SK-N-SH (cell line): ENCODE results near the gene BCL11B. TPM values are rescaled to one million over a fixed set of nuclear protein-coding genes. Genes with fewer than 3 reads are reported as not detected.

ENCODE experiments used
- CTCF ChIA-PET: fragments of 300-600, 350-600 bp; formaldehyde crosslinking; extraction: SDS; loops from one replicate; lab custom pipeline; 2021; lab: Yijun Ruan, JAX
- POLR2A ChIA-PET: fragments of 350-600 bp; sonication (Branson Sonifier 250); formaldehyde crosslinking; extraction: SDS; loops from one replicate; lab custom pipeline; 2020; ENCODE audit warnings: antibody characterized with exemption, inconsistent platforms; lab: Yijun Ruan, JAX
- DNase-seq: peaks from one replicate; pipeline ENCODE4 v3.0.0; 2012
- H2AFZ ChIP-seq: fragments of 200-600 bp; sonication (generic); 2 replicates; pipeline ENCODE4 v1.8.1; 2016; ENCODE audit warnings: antibody characterized with exemption, mild to moderate bottlenecking, low read depth
- H3F3A ChIP-seq: fragments of 200-600 bp; sonication (generic); replicated peaks from 2 replicates; pipeline ENCODE3; 2016; ENCODE audit warnings: antibody characterized with exemption, mild to moderate bottlenecking; ENCODE audit not compliant: insufficient read depth
- H3K27ac ChIP-seq, 2 experiments: fragments of 200-500 bp in 1 of 2; fragments of 200-600 bp in 1 of 2; sonication (Bioruptor generic) in 1 of 2; sonication (generic), shearing (Covaris generic) in 1 of 2; 2 replicates each; pipeline versions ENCODE4 v1.5.1 to v1.6.1; 2014 to 2016; ENCODE audit warnings: low read depth in 2 of 2, inconsistent platforms in 1 of 2, low read length in 1 of 2, mild to moderate bottlenecking in 1 of 2, mixed read lengths in 1 of 2
- H3K27me3 ChIP-seq: fragments of 200-600 bp; sonication (generic), shearing (Covaris generic); 2 replicates; pipeline ENCODE4 v1.6.1; 2016; ENCODE audit warnings: mixed run types; ENCODE audit not compliant: insufficient read depth
- H3K36me3 ChIP-seq, 2 experiments: fragments of 200-500 bp in 1 of 2; fragments of 200-600 bp in 1 of 2; sonication (Bioruptor generic) in 1 of 2; sonication (generic) in 1 of 2; replicated peaks in 1 of 2; 2 replicates each; pipeline versions ENCODE3 to v1.5.1; 2014 to 2016; ENCODE audit warnings: low read length in 1 of 2, mild to moderate bottlenecking in 1 of 2; ENCODE audit not compliant: insufficient read depth in 2 of 2, control insufficient read depth in 1 of 2
- H3K4me1 ChIP-seq, 2 experiments: fragments of 200-500 bp in 1 of 2; fragments of 200-600 bp in 1 of 2; sonication (Bioruptor generic) in 1 of 2; sonication (generic), shearing (Covaris generic) in 1 of 2; 2 replicates each; pipeline versions ENCODE4 v1.5.1 to v1.6.1; 2014 to 2016; ENCODE audit warnings: low read depth in 1 of 2, low read length in 1 of 2, mixed run types in 1 of 2; ENCODE audit not compliant: insufficient read depth in 2 of 2, control insufficient read depth in 1 of 2
- H3K4me2 ChIP-seq: fragments of 200-600 bp; sonication (generic), shearing (Covaris generic); 2 replicates; pipeline ENCODE4 v1.6.1; 2017; ENCODE audit warnings: mixed run types
- H3K4me3 ChIP-seq, 2 experiments: fragments of 200-500 bp in 1 of 2; fragments of 200-600 bp in 1 of 2; sonication (Bioruptor generic) in 1 of 2; sonication (generic), shearing (Covaris generic) in 1 of 2; 2 replicates each; pipeline versions ENCODE4 v1.5.1 to v1.8.1; 2014 to 2016; ENCODE audit warnings: low read depth in 2 of 2, inconsistent platforms in 1 of 2, low read length in 1 of 2, mild to moderate bottlenecking in 1 of 2, mixed read lengths in 1 of 2, moderate library complexity in 1 of 2
- H3K79me2 ChIP-seq: fragments of 200-600 bp; sonication (generic); 2 replicates; pipeline ENCODE4 v1.8.1; 2017; ENCODE audit warnings: mild to moderate bottlenecking; ENCODE audit not compliant: insufficient read depth
- H3K9ac ChIP-seq: fragments of 200-600 bp; sonication (generic); 2 replicates; pipeline ENCODE4 v1.6.1; 2017; ENCODE audit warnings: mixed run types
- H3K9me2 ChIP-seq: fragments of 200-600 bp; sonication (generic); 2 replicates; pipeline ENCODE4 v1.6.1; 2017; ENCODE audit warnings: mixed run types
- H3K9me3 ChIP-seq: fragments of 200-600 bp; sonication (generic); 2 replicates; pipeline ENCODE4 v1.6.1; 2017; ENCODE audit warnings: mixed run types, mild to moderate bottlenecking, moderate library complexity
- H4K20me1 ChIP-seq: fragments of 200-600 bp; sonication (generic); 2 replicates; pipeline ENCODE4 v1.6.1; 2017; ENCODE audit warnings: mild to moderate bottlenecking, mixed run types; ENCODE audit not compliant: insufficient read depth
- ELF1 ChIP-seq: IDR thresholded peaks from 2 replicates; pipeline ENCODE4 v1.4.0; 2012
- EP300 ChIP-seq, 2 experiments: IDR thresholded peaks; 2 replicates each; pipeline versions ENCODE4 v1.4.0 to v1.6.1; 2012; ENCODE audit warnings: borderline replicate concordance in 1 of 2, low read depth in 1 of 2, low read length in 1 of 2
- EZH2phosphoT487 ChIP-seq: fragments of 200-600 bp; sonication (generic); IDR thresholded peaks from 2 replicates; pipeline ENCODE4 v1.6.1; 2017; ENCODE audit warnings: low read depth, mixed run types, mild to moderate bottlenecking, antibody characterized with exemption, moderate library complexity, borderline replicate concordance
- FOXJ3 ChIP-seq: sonication (generic); formaldehyde crosslinking; IDR thresholded peaks from 2 replicates; pipeline ENCODE4 v1.5.1; 2020; ENCODE audit warnings: mild to moderate bottlenecking, missing genetic modification reagents
- GATA2 ChIP-seq: sonication (generic); formaldehyde crosslinking; IDR thresholded peaks from 2 replicates; pipeline ENCODE4 v1.5.0; 2020; ENCODE audit warnings: mild to moderate bottlenecking, missing genetic modification reagents
- JUND ChIP-seq: IDR thresholded peaks from 2 replicates; pipeline ENCODE4 v1.4.0; 2012
- MXI1 ChIP-seq: IDR thresholded peaks from 2 replicates; pipeline ENCODE4 v1.6.1; 2012; ENCODE audit warnings: mild to moderate bottlenecking, low read depth, low read length, improper control_type of control experiment
- NFIC ChIP-seq: IDR thresholded peaks from 2 replicates; pipeline ENCODE4 v1.4.0; 2012; ENCODE audit warnings: borderline replicate concordance
- NRF1 ChIP-seq: IDR thresholded peaks from 2 replicates; pipeline ENCODE4 v1.6.1; 2012; ENCODE audit warnings: low read depth, mild to moderate bottlenecking, low read length
- POLR2AphosphoS5 ChIP-seq: IDR thresholded peaks from 2 replicates; pipeline ENCODE4 v1.6.1; 2012; ENCODE audit warnings: low read depth, low read length
- RAD21 ChIP-seq: IDR thresholded peaks from 2 replicates; pipeline ENCODE4 v1.6.1; 2012; ENCODE audit warnings: mild to moderate bottlenecking, low read length
- RCOR1 ChIP-seq: fragments of 150-350 bp; IDR thresholded peaks from 2 replicates; pipeline ENCODE4 v1.6.1; 2017; ENCODE audit warnings: antibody characterized with exemption, low read length
- RFX5 ChIP-seq: IDR thresholded peaks from 2 replicates; pipeline ENCODE4 v1.6.1; 2012; ENCODE audit warnings: mild to moderate bottlenecking, improper control_type of control experiment, low read length
- RXRA ChIP-seq: IDR thresholded peaks from 2 replicates; pipeline ENCODE4 v1.4.0; 2012; ENCODE audit warnings: low read depth, mild to moderate bottlenecking, borderline replicate concordance
- SIN3A ChIP-seq: IDR thresholded peaks from 2 replicates; pipeline ENCODE4 v1.6.1; 2012; ENCODE audit warnings: low read depth, mild to moderate bottlenecking, low read length, moderate library complexity, borderline replicate concordance
- SMC3 ChIP-seq: IDR thresholded peaks from 2 replicates; pipeline ENCODE4 v1.6.1; 2012; ENCODE audit warnings: low read depth, low read length, improper control_type of control experiment
- TAF1 ChIP-seq: IDR thresholded peaks from 2 replicates; pipeline ENCODE4 v1.6.1; 2012; ENCODE audit warnings: low read depth, mild to moderate bottlenecking, low read length, moderate library complexity, borderline replicate concordance
- TCF12 ChIP-seq: IDR thresholded peaks from 2 replicates; pipeline ENCODE4 v1.4.0; 2012
- TEAD4 ChIP-seq: IDR thresholded peaks from 2 replicates; pipeline ENCODE4 v1.4.0; 2012; ENCODE audit warnings: mild to moderate bottlenecking, borderline replicate concordance; ENCODE audit not compliant: insufficient read depth
- YY1 ChIP-seq: IDR thresholded peaks from 2 replicates; pipeline ENCODE4 v1.4.0; 2012; ENCODE audit warnings: low read depth, mild to moderate bottlenecking
- WGBS: methylation state at CpG from one replicate; pipeline ENCODE4 v1.1.6; 2017; ENCODE audit warnings: low lambda C conversion rate; 5-methylcytosine and 5-hydroxymethylcytosine counted together
- polyA plus RNA-seq, 3 experiments: library from polyadenylated mRNA; depleted of rRNA; stranded (reverse); fragments of >200 nt; gene quantifications; 2 replicates each; pipeline ENCODE4 v1.2.3, GENCODE V29; 2012
- TF ChIP-seq, protein P1 (sequence below): fragments of 200-600 bp; sonication (generic); IDR thresholded peaks from 2 replicates; pipeline ENCODE4 v1.6.1; 2017; ENCODE audit warnings: antibody characterized with exemption, mild to moderate bottlenecking, moderate library complexity
- TF ChIP-seq, protein P2 (sequence below): fragments of 150-350 bp; IDR thresholded peaks from 2 replicates; pipeline ENCODE4 v1.6.1; 2016; ENCODE audit warnings: mild to moderate bottlenecking, low read depth, low read length
- TF ChIP-seq, protein P3 (sequence below): IDR thresholded peaks from 2 replicates; pipeline ENCODE4; 2012
- TF ChIP-seq, protein P4 (sequence below): fragments of 150-350 bp; IDR thresholded peaks from 2 replicates; pipeline ENCODE4 v1.6.1; 2017; ENCODE audit warnings: antibody characterized with exemption, low read length, low read depth, borderline replicate concordance
- TF ChIP-seq, protein P5 (sequence below): IDR thresholded peaks from 2 replicates; pipeline ENCODE4 v1.4.0; 2012; ENCODE audit warnings: low read depth, borderline replicate concordance

BCL11B gene
- polyA plus RNA-seq, 1 of the 3 experiments (the other 2 are of a cell fraction): not detected

DNA sequence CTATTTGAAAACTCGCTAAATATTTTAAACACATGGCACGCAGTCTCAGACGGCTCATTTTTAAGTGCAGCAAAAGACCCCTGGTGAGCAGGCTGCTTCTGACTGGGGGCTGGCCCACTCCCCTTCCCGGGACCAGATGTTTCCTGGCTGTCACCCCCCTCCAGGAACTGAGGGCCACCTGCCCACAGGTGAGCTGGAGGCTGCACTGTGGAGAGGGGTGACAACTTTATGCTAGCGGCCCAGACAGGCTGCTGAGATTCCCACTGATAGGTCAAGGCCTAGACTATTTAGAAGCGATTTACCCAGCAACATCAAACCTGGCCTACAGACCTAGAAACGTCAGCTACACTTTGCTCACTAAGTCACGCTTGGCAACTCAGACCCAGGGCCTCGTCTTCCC lies 92.1 kb downstream of the BCL11B start:
- Histone ChIP-seq H4K20me1 (no peaks in the 10 kb centered on the region), H3K4me1 (no peaks in the 10 kb centered on the region; a peak in 1 of 4 replicates), H3K36me3 (no peaks in the 10 kb centered on the region), H3K9me2 (no peaks in the 10 kb centered on the region), H3K4me2 (no peak overlapping the region), H3K9ac (no peak overlapping the region), H3F3A (no peaks in the 10 kb centered on the region), H3K79me2 (no peaks in the 10 kb centered on the region), H3K9me3 (no peaks in the 10 kb centered on the region), H3K27ac (no peak overlapping the region), H3K4me3 (no peak overlapping the region), H3K27me3 (peaks cover 69% of the 10 kb centered on the region), H2AFZ (no peak overlapping the region)
- 23% methylated on average over 8 of the region's 9 CpGs for WGBS
- no peak for DNase-seq
- no peak for TF ChIP-seq EZH2phosphoT487
- no peak for TF ChIP-seq POLR2AphosphoS5
- TF ChIP-seq, protein P1, sequence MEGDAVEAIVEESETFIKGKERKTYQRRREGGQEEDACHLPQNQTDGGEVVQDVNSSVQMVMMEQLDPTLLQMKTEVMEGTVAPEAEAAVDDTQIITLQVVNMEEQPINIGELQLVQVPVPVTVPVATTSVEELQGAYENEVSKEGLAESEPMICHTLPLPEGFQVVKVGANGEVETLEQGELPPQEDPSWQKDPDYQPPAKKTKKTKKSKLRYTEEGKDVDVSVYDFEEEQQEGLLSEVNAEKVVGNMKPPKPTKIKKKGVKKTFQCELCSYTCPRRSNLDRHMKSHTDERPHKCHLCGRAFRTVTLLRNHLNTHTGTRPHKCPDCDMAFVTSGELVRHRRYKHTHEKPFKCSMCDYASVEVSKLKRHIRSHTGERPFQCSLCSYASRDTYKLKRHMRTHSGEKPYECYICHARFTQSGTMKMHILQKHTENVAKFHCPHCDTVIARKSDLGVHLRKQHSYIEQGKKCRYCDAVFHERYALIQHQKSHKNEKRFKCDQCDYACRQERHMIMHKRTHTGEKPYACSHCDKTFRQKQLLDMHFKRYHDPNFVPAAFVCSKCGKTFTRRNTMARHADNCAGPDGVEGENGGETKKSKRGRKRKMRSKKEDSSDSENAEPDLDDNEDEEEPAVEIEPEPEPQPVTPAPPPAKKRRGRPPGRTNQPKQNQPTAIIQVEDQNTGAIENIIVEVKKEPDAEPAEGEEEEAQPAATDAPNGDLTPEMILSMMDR: no peak
- no peak for TF ChIP-seq NRF1
- no peak for TF ChIP-seq EP300 (IDR thresholded peaks at IDR 0.05; ENCODE audit: borderline replicate concordance in 1 of 2, low read depth in 1 of 2, low read length in 1 of 2)
- TF ChIP-seq NFIC: no peak
- TF ChIP-seq MXI1: no peak
- no peak for TF ChIP-seq RAD21
- TF ChIP-seq SIN3A: no peak
- TF ChIP-seq, protein P2, sequence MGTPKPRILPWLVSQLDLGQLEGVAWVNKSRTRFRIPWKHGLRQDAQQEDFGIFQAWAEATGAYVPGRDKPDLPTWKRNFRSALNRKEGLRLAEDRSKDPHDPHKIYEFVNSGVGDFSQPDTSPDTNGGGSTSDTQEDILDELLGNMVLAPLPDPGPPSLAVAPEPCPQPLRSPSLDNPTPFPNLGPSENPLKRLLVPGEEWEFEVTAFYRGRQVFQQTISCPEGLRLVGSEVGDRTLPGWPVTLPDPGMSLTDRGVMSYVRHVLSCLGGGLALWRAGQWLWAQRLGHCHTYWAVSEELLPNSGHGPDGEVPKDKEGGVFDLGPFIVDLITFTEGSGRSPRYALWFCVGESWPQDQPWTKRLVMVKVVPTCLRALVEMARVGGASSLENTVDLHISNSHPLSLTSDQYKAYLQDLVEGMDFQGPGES: no peak
- TF ChIP-seq TCF12: no peak
- TF ChIP-seq TEAD4: no peak
- no peak for TF ChIP-seq RFX5
- no peak for TF ChIP-seq GATA2
- no peak for TF ChIP-seq SMC3
- no peak for TF ChIP-seq ELF1
- TF ChIP-seq FOXJ3 (CRISPR knock-in tag): no peak
- TF ChIP-seq TAF1: no peak
- POLR2A ChIA-PET: no interaction called here
- CTCF ChIA-PET: no interaction called here

DNA sequence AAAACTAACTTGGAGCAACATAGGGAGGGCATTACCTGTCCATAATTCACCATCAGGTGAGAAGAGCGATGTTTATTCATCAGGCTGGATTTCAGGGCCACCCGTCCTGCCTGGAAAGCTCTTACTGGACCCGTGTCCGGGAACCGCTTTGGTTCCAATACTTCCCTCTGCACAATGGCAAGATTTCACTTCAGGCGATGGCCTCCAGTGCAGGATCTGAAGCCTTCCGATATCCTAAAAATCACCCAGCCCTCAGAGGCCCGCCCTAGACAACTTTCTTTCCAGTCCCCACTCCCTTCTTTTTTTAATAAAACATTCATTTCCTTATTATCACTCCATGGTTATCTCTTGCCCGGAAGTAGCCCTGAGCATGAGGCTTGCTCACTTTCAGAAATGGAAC lies 92.5 kb downstream of the BCL11B start:
- Histone ChIP-seq H2AFZ (no peak overlapping the region), H3K27me3 (peaks cover 65% of the 10 kb centered on the region), H3K9me3 (no peaks in the 10 kb centered on the region), H3K27ac (no peak overlapping the region), H3K4me1 (no peaks in the 10 kb centered on the region; a peak in 1 of 4 replicates), H3F3A (no peaks in the 10 kb centered on the region), H3K4me2 (no peak overlapping the region), H3K4me3 (no peak overlapping the region), H3K9me2 (no peaks in the 10 kb centered on the region), H3K9ac (no peak overlapping the region), H3K79me2 (no peaks in the 10 kb centered on the region), H4K20me1 (no peaks in the 10 kb centered on the region), H3K36me3 (no peaks in the 10 kb centered on the region)
- ChIA-PET POLR2A (no interaction called here), CTCF (interaction anchor here (1.3 kb wide), 1 partner anchor 87 kb away, joined by 4 read pairs; no protein-coding TSS in a partner anchor)
- DNase-seq: no peak
- WGBS: 21% methylated on average over 9 of the region's 9 CpGs
- TF ChIP-seq RCOR1 (no peak), RXRA (no peak), JUND (no peak), NFIC (no peak), YY1 (no peak), ELF1 (no peak)
- TF ChIP-seq, protein P3, sequence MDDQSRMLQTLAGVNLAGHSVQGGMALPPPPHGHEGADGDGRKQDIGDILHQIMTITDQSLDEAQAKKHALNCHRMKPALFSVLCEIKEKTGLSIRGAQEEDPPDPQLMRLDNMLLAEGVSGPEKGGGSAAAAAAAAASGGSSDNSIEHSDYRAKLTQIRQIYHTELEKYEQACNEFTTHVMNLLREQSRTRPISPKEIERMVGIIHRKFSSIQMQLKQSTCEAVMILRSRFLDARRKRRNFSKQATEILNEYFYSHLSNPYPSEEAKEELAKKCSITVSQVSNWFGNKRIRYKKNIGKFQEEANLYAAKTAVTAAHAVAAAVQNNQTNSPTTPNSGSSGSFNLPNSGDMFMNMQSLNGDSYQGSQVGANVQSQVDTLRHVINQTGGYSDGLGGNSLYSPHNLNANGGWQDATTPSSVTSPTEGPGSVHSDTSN: no peak
- TF ChIP-seq, protein P4, sequence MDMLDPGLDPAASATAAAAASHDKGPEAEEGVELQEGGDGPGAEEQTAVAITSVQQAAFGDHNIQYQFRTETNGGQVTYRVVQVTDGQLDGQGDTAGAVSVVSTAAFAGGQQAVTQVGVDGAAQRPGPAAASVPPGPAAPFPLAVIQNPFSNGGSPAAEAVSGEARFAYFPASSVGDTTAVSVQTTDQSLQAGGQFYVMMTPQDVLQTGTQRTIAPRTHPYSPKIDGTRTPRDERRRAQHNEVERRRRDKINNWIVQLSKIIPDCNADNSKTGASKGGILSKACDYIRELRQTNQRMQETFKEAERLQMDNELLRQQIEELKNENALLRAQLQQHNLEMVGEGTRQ: no peak
- TF ChIP-seq, protein P5, sequence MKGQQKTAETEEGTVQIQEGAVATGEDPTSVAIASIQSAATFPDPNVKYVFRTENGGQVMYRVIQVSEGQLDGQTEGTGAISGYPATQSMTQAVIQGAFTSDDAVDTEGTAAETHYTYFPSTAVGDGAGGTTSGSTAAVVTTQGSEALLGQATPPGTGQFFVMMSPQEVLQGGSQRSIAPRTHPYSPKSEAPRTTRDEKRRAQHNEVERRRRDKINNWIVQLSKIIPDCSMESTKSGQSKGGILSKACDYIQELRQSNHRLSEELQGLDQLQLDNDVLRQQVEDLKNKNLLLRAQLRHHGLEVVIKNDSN: no peak
- TF ChIP-seq, protein P2: no peak
